CD14-positive monocyte (primary cell): ENCODE data around the gene SETD3. TPM values are rescaled to one million over a fixed set of nuclear protein-coding genes. Genes with fewer than 3 reads are reported as not detected.

Experiments used
- DNase-seq, 3 donors: peaks; one replicate each; pipeline ENCODE4 v3.0.0-alpha.2; 2011 to 2022
- H2AFZ ChIP-seq: 2 replicates; pipeline ENCODE4 v1.6.0; 2012; ENCODE audit warnings: mild to moderate bottlenecking, low read depth, low read length, inconsistent platforms; ENCODE audit not compliant: insufficient read depth, poor library complexity, severe bottlenecking
- H3K27ac ChIP-seq, 2 donors: 1 replicate in 1 of 2; 2 replicates in 1 of 2; pipeline ENCODE4 v1.5.1; 2012 to 2013; ENCODE audit warnings: low read length in 2 of 2, control low read depth in 1 of 2, inconsistent platforms in 1 of 2, low read depth in 1 of 2, mild to moderate bottlenecking in 1 of 2
- H3K27me3 ChIP-seq, 2 donors: one replicate each; pipeline versions ENCODE4 v1.6.0 to v1.6.1; 2011 to 2013; ENCODE audit warnings: low read length in 2 of 2; ENCODE audit not compliant: control insufficient read depth in 2 of 2, insufficient read depth in 2 of 2
- H3K36me3 ChIP-seq, 2 donors: replicated peaks in 1 of 2; 1 replicate in 1 of 2; 2 replicates in 1 of 2; pipeline versions ENCODE4 v1.5.1 to v1.6.1; 2012 to 2013; ENCODE audit warnings: low read length in 2 of 2, control low read depth in 1 of 2, inconsistent platforms in 1 of 2, mild to moderate bottlenecking in 1 of 2; ENCODE audit not compliant: insufficient read depth in 2 of 2, control insufficient read depth in 1 of 2
- H3K4me1 ChIP-seq, 2 donors: 1 replicate in 1 of 2; 2 replicates in 1 of 2; pipeline versions ENCODE4 v1.5.1 to v1.6.1; 2012 to 2013; ENCODE audit warnings: low read length in 2 of 2, control low read depth in 1 of 2, inconsistent platforms in 1 of 2, mild to moderate bottlenecking in 1 of 2, moderate library complexity in 1 of 2; ENCODE audit not compliant: insufficient read depth in 2 of 2, control insufficient read depth in 1 of 2
- H3K4me2 ChIP-seq: replicated peaks from 2 replicates; pipeline ENCODE3; 2012; ENCODE audit warnings: low read length, moderate library complexity, mild to moderate bottlenecking; ENCODE audit not compliant: poor library complexity, severe bottlenecking; ENCODE audit errors: extremely low read depth
- H3K4me3 ChIP-seq, 3 experiments: fragments of 200-600 bp in 1 of 3; sonication (generic) in 1 of 3; replicated peaks in 1 of 3; 1 replicate in 2 of 3; 2 replicates in 1 of 3; pipeline ENCODE4 v1.5.1; 2011 to 2013; ENCODE audit warnings: low read length in 3 of 3, mild to moderate bottlenecking in 3 of 3, control low read depth in 2 of 3, low read depth in 2 of 3, inconsistent platforms in 1 of 3, moderate library complexity in 1 of 3
- H3K79me2 ChIP-seq: 2 replicates; pipeline ENCODE4 v1.6.0; 2012; ENCODE audit warnings: mild to moderate bottlenecking, control low read depth, inconsistent platforms, low read length, moderate library complexity; ENCODE audit not compliant: insufficient read depth
- H3K9ac ChIP-seq: 2 replicates; pipeline ENCODE4 v1.6.0; 2017; ENCODE audit warnings: low read length, mild to moderate bottlenecking; ENCODE audit not compliant: insufficient read depth, poor library complexity, severe bottlenecking
- H3K9me3 ChIP-seq, 2 donors: replicated peaks in 1 of 2; 1 replicate in 1 of 2; 2 replicates in 1 of 2; pipeline versions ENCODE4 v1.5.1 to v1.6.1; 2012 to 2013; ENCODE audit warnings: low read length in 2 of 2, control low read depth in 1 of 2; ENCODE audit not compliant: control insufficient read depth in 1 of 2, insufficient read depth in 1 of 2
- H4K20me1 ChIP-seq: 2 replicates; pipeline ENCODE4 v1.6.0; 2012; ENCODE audit warnings: mild to moderate bottlenecking, low read length, control low read depth, moderate library complexity; ENCODE audit not compliant: insufficient read depth
- H3K27ac Mint-ChIP-seq, 7 donors: one replicate each; pipeline ENCODE4 v1.8.0; 2020; ENCODE audit warnings: mild to moderate bottlenecking in 7 of 7, mixed read lengths in 7 of 7, moderate library complexity in 6 of 7, inconsistent platforms in 2 of 7
- H3K27me3 Mint-ChIP-seq, 3 donors: one replicate each; pipeline ENCODE4 v1.8.0; 2021 to 2022; ENCODE audit warnings: low read depth in 3 of 3, mild to moderate bottlenecking in 3 of 3, mixed read lengths in 3 of 3, moderate library complexity in 3 of 3, inconsistent platforms in 1 of 3
- H3K36me3 Mint-ChIP-seq, 2 donors: one replicate each; pipeline ENCODE4 v1.8.0; 2020; ENCODE audit warnings: mixed read lengths in 2 of 2, inconsistent platforms in 1 of 2, mild to moderate bottlenecking in 1 of 2
- H3K4me1 Mint-ChIP-seq: one replicate; pipeline ENCODE4 v1.8.0; 2020; ENCODE audit warnings: mild to moderate bottlenecking, mixed read lengths
- H3K4me3 Mint-ChIP-seq, 2 donors: one replicate each; pipeline ENCODE4 v1.8.0; 2020; ENCODE audit warnings: mild to moderate bottlenecking in 2 of 2, mixed read lengths in 2 of 2, moderate library complexity in 1 of 2
- H3K9me3 Mint-ChIP-seq, 7 donors: one replicate each; pipeline ENCODE4 v1.8.0; 2020 to 2022; ENCODE audit warnings: mixed read lengths in 7 of 7, mild to moderate bottlenecking in 6 of 7, moderate library complexity in 6 of 7, inconsistent platforms in 2 of 7
- CTCF ChIP-seq: fragments of 200-600 bp; IDR thresholded peaks from one replicate; pipeline ENCODE4 v1.8.0; 2022; ENCODE audit warnings: antibody characterized with exemption, mild to moderate bottlenecking
- WGBS: methylation state at CpG from one replicate; pipeline ENCODE4 v1.1.5; 2013; ENCODE audit warnings: missing lambda C conversion rate; ENCODE audit not compliant: insufficient coverage; 5-methylcytosine and 5-hydroxymethylcytosine counted together
- intact Hi-C, 2 donors: fragments of 100-400 bp; cut with micrococcal nuclease; formaldehyde crosslinking; loops; one replicate each; pipeline versions ENCODE4 v1.15.0 to v1.15.1; 2023
- polyA plus RNA-seq, 3 donors: library from polyadenylated mRNA; depleted of rRNA in 1 of 3; unstranded in 2 of 3; stranded (reverse) in 1 of 3; fragments of 300-500 nt in 2 of 3; fragments of >200 nt in 1 of 3; fragmentation: Illumina TruSeq in 2 of 3; gene quantifications; 1 replicate in 2 of 3; 2 replicates in 1 of 3; pipeline ENCODE4 v1.2.3, GENCODE V29; 2012 to 2021

Gene SETD3
- polyA plus RNA-seq, 3 donors = 22.9 to 39.5 (median 38.7) TPM

DNA sequence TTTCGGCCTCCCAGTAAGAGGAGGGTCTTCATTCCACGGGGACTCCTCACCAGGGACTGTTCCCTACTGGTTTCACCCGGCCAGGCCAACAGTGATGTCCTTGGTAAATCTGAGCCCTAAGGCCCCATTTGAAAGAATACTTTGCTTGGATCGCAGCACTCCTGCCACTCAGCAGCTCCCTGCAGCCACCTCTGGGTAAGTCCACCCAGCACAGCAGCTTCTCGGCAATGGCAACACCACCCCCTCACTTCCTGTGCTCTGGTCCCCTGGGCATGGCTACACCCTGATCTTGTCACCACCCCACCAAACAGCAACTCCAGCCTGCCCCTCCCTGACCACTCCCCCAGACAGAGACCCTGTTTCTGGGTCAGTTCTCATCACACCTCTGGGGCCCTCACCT is 100.3 kb downstream of the SETD3 start:
- H3K36me3 Mint-ChIP-seq = no peaks in the 10 kb centered on the region
- no peak for TF ChIP-seq CTCF
- Histone ChIP-seq H2AFZ (no peak overlapping the region), H3K4me1 (no peaks in the 10 kb centered on the region), H3K36me3 (no peaks in the 10 kb centered on the region), H3K27ac (no peak overlapping the region), H3K27me3 (no peaks in the 10 kb centered on the region), H3K4me2 (no peak overlapping the region), H4K20me1 (no peaks in the 10 kb centered on the region), H3K9me3 (no peaks in the 10 kb centered on the region), H3K4me3 (no peak overlapping the region), H3K9ac (no peak overlapping the region), H3K79me2 (no peaks in the 10 kb centered on the region)
- intact Hi-C loops = no loop called here
- peaks cover 6 to 10% (median 10%) of the 10 kb centered on the region in 3 donors for H3K27me3 Mint-ChIP-seq
- 63% methylated on average over 3 of the region's 5 CpGs for WGBS
- no peak overlapping the region for H3K27ac Mint-ChIP-seq
- H3K4me1 Mint-ChIP-seq = no peaks in the 10 kb centered on the region
- peaks cover 0 to 1% (median 0%) of the 10 kb centered on the region in 7 donors for H3K9me3 Mint-ChIP-seq
- no peak overlapping the region for H3K4me3 Mint-ChIP-seq
- DNase-seq = no peak

DNA sequence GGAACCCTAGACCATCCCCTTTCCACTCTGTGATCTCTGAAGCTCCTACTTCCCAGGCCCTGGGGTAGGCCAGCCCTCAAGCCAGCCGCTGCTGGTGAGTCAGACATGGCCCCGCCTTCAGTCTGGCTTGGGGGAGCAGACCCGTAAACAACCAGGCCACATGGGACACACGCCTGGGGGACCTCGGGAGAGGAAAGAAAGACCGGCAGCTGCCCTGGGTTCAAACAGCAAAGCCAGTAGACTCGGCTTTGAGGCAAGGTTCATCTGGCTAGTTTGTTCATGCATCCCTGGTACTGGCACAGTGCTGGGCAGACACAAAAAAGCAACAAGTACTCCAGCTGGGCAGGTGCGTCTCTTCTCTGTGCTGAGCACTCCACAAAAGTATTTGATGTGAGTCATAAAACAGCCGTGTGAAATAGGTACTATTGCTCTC is 101.9 kb downstream of the SETD3 start:
- H3K9me3 Mint-ChIP-seq = no peaks in the 10 kb centered on the region
- intact Hi-C loops = no loop called here

More for the DNA sequence above, 101.9 kb downstream of the SETD3 start:
- H3K9ac ChIP-seq = no peak overlapping the region
- no peak overlapping the region for H3K4me3 Mint-ChIP-seq
- 87% methylated on average over 6 of the region's 9 CpGs for WGBS
- H3K27me3 ChIP-seq = no peaks in the 10 kb centered on the region
- no peaks in the 10 kb centered on the region for H4K20me1 ChIP-seq
- no peak overlapping the region for H2AFZ ChIP-seq
- no peak for DNase-seq
- no peak overlapping the region for H3K4me2 ChIP-seq
- no peaks in the 10 kb centered on the region for H3K4me1 Mint-ChIP-seq
- no peak overlapping the region for H3K27ac Mint-ChIP-seq
- H3K4me3 ChIP-seq = no peak overlapping the region
- no peaks in the 10 kb centered on the region for H3K9me3 ChIP-seq
- H3K27ac ChIP-seq = no peak overlapping the region
- no peaks in the 10 kb centered on the region for H3K36me3 Mint-ChIP-seq
- H3K27me3 Mint-ChIP-seq = peaks cover 6 to 10% (median 7%) of the 10 kb centered on the region in 3 donors
- no peak for TF ChIP-seq CTCF
- no peaks in the 10 kb centered on the region for H3K79me2 ChIP-seq
- no peaks in the 10 kb centered on the region for H3K36me3 ChIP-seq
- no peaks in the 10 kb centered on the region for H3K4me1 ChIP-seq
